Stromal cell of bone marrow (primary cell): ENCODE results near the gene NMRAL1.

Source experiments
- DNase-seq: peaks from one replicate; pipeline ENCODE4 v3.0.0-alpha.2; 2012; ENCODE audit warnings: low read depth

Gene NMRAL1

GRCh38 chr16:4505356-4506147 is 31.1 kb upstream of the NMRAL1 start:
- no peak for DNase-seq

- DNase-seq, result no peak
Measured at GRCh38 chr16:4501071-4501478, 26.6 kb upstream of the NMRAL1 start.

- DNase-seq, result peak; percentile 63
Measured at GRCh38 chr16:4500272-4500671, 25.8 kb upstream of the NMRAL1 start.

GRCh38 chr16:4499196-4499555 is 24.8 kb upstream of the NMRAL1 start:
- no peak for DNase-seq

GRCh38 chr16:4498546-4499195 is 24.2 kb upstream of the NMRAL1 start:
- no peak for DNase-seq

- peak; percentile 31 for DNase-seq
Measured at GRCh38 chr16:4496305-4496704, 21.9 kb upstream of the NMRAL1 start.

GRCh38 chr16:4495766-4496165 is 21.3 kb upstream of the NMRAL1 start:
- no peak for DNase-seq

- peak; percentile 45 for DNase-seq
Measured at GRCh38 chr16:4494746-4495490, 20.5 kb upstream of the NMRAL1 start.

- no peak for DNase-seq
Measured at GRCh38 chr16:4491898-4492297, 17.5 kb upstream of the NMRAL1 start.

GRCh38 chr16:4489030-4489429 is 14.6 kb upstream of the NMRAL1 start:
- DNase-seq, result no peak

- no peak for DNase-seq
Measured at GRCh38 chr16:4488499-4488967, 14.1 kb upstream of the NMRAL1 start.

GRCh38 chr16:4487955-4488498 is 13.6 kb upstream of the NMRAL1 start:
- peak; percentile 41 for DNase-seq

- DNase-seq, result no peak
Measured at GRCh38 chr16:4486126-4486893, 11.9 kb upstream of the NMRAL1 start.

GRCh38 chr16:4481963-4482362 is 7.5 kb upstream of the NMRAL1 start:
- DNase-seq, result no peak

- DNase-seq, result no peak
Measured at GRCh38 chr16:4481526-4481925, 7.1 kb upstream of the NMRAL1 start.

GRCh38 chr16:4477966-4478365 is 3.5 kb upstream of the NMRAL1 start:
- no peak for DNase-seq

- DNase-seq, result peak; percentile 76
Measured at GRCh38 chr16:4475880-4476788, 1.7 kb upstream of the NMRAL1 start, which contains the start of gene HMOX2. HMOX2 (plus strand) TSS chr16:4476398; CDS start chr16:4505525, 29,127 bp downstream.

GRCh38 chr16:4472880-4473279 is 1.5 kb downstream of the NMRAL1 start:
- DNase-seq, result no peak

GRCh38 chr16:4471869-4472268 is 2.6 kb downstream of the NMRAL1 start:
- no peak for DNase-seq

GRCh38 chr16:4468972-4469371 is 5.5 kb downstream of the NMRAL1 start:
- no peak for DNase-seq

GRCh38 chr16:4467916-4468315 is 6.5 kb downstream of the NMRAL1 start:
- DNase-seq, result no peak
